ENCODE results near the gene AKNAD1. TPM values are rescaled to one million over a fixed set of nuclear protein-coding genes. Genes with fewer than 3 reads are reported as not detected.

AKNAD1 gene
- total and polyA plus RNA-seq, 11 donors = 0.14 to 0.59 TPM; not detected in 9

- no peak overlapping the region for H3K27ac ChIP-seq
- intact Hi-C loops (cut with DNase I) = no loop called here
- DNase-seq (no peak), ATAC-seq (no peak)
- peaks cover 0 to 4% (median 0%) of the 10 kb centered on the region in 9 donors for H3K27me3 ChIP-seq
- H3K4me3 ChIP-seq = no peak overlapping the region
- no peaks in the 10 kb centered on the region for H3K9me3 ChIP-seq
- H3K36me3 ChIP-seq = no peaks in the 10 kb centered on the region
- H3K4me1 ChIP-seq = peaks cover 0 to 5% (median 0%) of the 10 kb centered on the region in 12 donors
- no peak for TF ChIP-seq POLR2A (IDR thresholded peaks at IDR 0.05)
- no peak for TF ChIP-seq CTCF (IDR thresholded peaks at IDR 0.05)
- 94 to 97% (median 95%) methylated on average over 4 of the region's 4 CpGs for WGBS, 4 donors
Measured at GRCh38 chr1:108863984-108864383, 7.1 kb upstream of the AKNAD1 start.

- Histone ChIP-seq H3K9me3 (no peaks in the 10 kb centered on the region), H3K36me3 (no peaks in the 10 kb centered on the region), H3K27me3 (peaks cover 0 to 4% (median 0%) of the 10 kb centered on the region in 9 donors), H3K27ac (no peak overlapping the region), H3K4me1 (peaks cover 0 to 5% (median 0%) of the 10 kb centered on the region in 12 donors), H3K4me3 (no peak overlapping the region)
- DNase-seq = no peak
- no peak for TF ChIP-seq POLR2A (IDR thresholded peaks at IDR 0.05)
- TF ChIP-seq CTCF (IDR thresholded peaks at IDR 0.05) = no peak
- intact Hi-C loops (cut with DNase I) = no loop called here
- no peak for ATAC-seq
- 89 to 97% (median 95%) methylated on average over 1 of the region's 1 CpG for WGBS, 4 donors
Measured at GRCh38 chr1:108862698-108863477, 6.0 kb upstream of the AKNAD1 start.

GRCh38 chr1:108862017-108862610 lies 5.2 kb upstream of the AKNAD1 start:
- Histone ChIP-seq H3K36me3 (no peaks in the 10 kb centered on the region), H3K27ac (no peak overlapping the region), H3K9me3 (no peaks in the 10 kb centered on the region), H3K4me1 (peaks cover 0 to 5% (median 0%) of the 10 kb centered on the region in 12 donors), H3K27me3 (peaks cover 0 to 4% (median 0%) of the 10 kb centered on the region in 9 donors), H3K4me3 (no peak overlapping the region)
- intact Hi-C loops (cut with DNase I) = no loop called here
- WGBS, 4 donors = 79 to 83% (median 79%) methylated on average over 7 of the region's 7 CpGs
- DNase-seq = no peak
- TF ChIP-seq CTCF (IDR thresholded peaks at IDR 0.05) (no peak), POLR2A (IDR thresholded peaks at IDR 0.05) (no peak)
- no peak for ATAC-seq

GRCh38 chr1:108861566-108861965 lies 4.7 kb upstream of the AKNAD1 start:
- DNase-seq (no peak), ATAC-seq (no peak)
- Histone ChIP-seq H3K4me3 (no peak overlapping the region), H3K27ac (no peak overlapping the region), H3K9me3 (no peaks in the 10 kb centered on the region), H3K4me1 (peaks cover 0 to 5% (median 0%) of the 10 kb centered on the region in 12 donors), H3K36me3 (no peaks in the 10 kb centered on the region), H3K27me3 (peaks cover 0 to 4% (median 0%) of the 10 kb centered on the region in 9 donors)
- intact Hi-C loops (cut with DNase I) = no loop called here
- WGBS, 4 donors = 94 to 97% (median 95%) methylated on average over 6 of the region's 6 CpGs
- TF ChIP-seq CTCF (IDR thresholded peaks at IDR 0.05) (no peak), POLR2A (IDR thresholded peaks at IDR 0.05) (no peak)
